ENCODE results near the gene ZBTB42. TPM values are rescaled to one million over a fixed set of nuclear protein-coding genes. Genes with fewer than 3 reads are reported as not detected.

The ZBTB42 gene
- total and polyA plus RNA-seq, 2 donors, result 2.1 to 3.2 TPM

DNA sequence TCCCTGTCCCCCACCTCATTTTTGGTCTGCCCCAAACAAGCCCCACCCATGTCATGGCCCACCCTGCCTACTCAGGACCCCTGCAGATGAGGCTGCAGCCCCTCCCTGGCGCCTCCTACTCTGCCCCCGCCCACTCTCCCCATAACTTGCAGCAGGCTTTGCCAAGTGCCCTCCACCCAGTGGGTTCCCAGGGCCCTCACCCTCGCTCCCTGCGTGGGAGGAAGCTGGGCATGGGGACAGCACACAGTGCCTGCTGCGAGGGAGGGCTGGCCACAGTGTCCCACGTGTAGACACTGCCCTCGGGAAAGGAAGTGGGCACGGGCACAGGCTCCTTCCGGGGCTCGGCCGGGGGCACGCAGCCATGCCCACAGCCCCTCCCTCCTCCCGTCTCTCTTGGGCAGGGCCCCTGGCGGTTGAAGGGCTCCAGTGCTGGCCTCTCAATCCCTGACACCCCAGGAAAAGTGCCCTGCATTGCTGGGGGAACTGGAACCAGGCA, 14.8 kb upstream of the ZBTB42 start:
- Histone ChIP-seq H3K9me3 (ENCODE audit: control insufficient read depth in 2 of 2, insufficient read depth in 1 of 2, low read length in 1 of 2) (no peaks in the 10 kb centered on the region), H3K36me3 (ENCODE audit: control insufficient read depth in 2 of 2, insufficient read depth in 2 of 2, low read length in 1 of 2) (peaks cover 10 to 77% of the 10 kb centered on the region in 2 donors), H3K27ac (ENCODE audit: low read depth in 1 of 2, low read length in 1 of 2) (no peak overlapping the region), H3K4me1 (ENCODE audit: control insufficient read depth in 2 of 2, insufficient read depth in 2 of 2, low read length in 2 of 2) (no peaks in the 10 kb centered on the region), H3K4me3 (ENCODE audit: low read length in 2 of 2) (no peak overlapping the region), H3K27me3 (ENCODE audit: control insufficient read depth in 2 of 2, insufficient read depth in 1 of 2, low read length in 1 of 2) (no peaks in the 10 kb centered on the region)
- no peak for DNase-seq (ENCODE audit: low read depth in 6 of 9, low spot score in 9 of 9)
- WGBS, result 43% methylated on average over 12 of the region's 14 CpGs

DNA sequence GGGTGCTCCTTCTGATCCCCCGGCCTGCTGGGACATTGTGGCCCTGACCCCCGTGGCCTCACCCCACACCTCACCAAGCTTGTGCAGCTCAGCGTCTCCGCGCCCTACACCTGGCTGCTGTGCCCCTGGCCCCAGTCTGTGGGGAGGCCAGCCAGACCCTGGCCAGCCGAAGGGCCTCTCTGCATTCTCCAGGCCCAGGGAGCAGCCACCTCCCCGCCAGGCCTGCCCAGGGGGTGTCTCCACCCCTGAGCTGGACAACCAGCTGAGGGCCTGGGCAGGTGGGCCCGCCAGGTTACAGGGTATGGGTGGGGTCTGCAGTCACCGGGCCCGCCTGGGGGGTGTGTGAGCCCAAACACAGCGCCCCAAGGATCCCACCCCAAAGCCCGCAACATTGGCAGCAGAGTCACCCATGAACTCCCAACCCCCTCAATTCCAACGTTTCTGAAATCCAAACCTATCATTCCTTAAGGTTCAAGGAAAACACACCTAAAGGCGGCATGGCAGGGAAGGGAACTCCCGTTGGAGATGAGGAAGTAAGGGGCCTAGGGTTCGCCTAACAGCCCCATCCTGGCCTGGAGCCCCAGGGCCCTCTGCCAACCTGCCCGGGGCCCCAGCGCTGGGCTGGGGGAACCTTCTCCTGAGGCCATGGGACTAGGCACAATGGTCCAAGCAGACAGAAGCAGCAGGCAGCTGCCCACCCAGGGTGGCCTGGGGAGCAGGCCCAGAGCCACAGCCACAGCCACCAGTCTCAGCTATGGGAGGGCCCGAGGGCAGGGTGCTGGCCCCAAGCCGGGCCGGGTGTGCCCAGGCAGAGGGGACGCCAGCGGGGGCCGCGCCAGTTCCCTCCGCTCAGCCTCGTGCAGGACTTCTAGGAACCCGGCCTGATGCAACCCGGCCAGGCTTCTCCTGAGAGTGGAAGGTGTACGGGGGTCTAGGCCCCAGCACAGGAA, 13.9 kb upstream of the ZBTB42 start:
- H3K4me3 ChIP-seq (ENCODE audit: low read length in 2 of 2), result no peak overlapping the region

DNA sequence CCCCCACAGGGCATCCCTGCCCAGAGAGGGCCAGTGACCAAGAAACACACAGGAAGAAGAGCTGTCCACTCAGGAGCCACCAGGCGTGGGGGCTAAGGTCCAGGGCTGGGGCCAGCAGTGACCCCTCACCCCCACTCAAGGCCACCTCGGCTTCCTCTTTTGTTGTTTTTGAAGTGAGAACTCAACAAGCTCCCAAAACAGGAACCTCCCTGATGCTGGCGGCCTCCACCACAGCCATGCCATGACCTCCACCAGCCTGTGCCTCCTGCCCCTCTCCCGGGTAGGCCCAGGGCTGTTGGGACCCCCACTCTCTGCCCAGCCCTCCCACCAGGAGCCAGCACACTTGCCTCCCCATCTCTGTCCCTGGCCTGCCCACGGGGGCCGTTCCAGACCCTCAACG, 13.2 kb upstream of the ZBTB42 start:
- no peak for DNase-seq (ENCODE audit: low read depth in 6 of 9, low spot score in 9 of 9)
- Histone ChIP-seq H3K4me1 (ENCODE audit: control insufficient read depth in 2 of 2, insufficient read depth in 2 of 2, low read length in 2 of 2) (no peaks in the 10 kb centered on the region), H3K27ac (ENCODE audit: low read depth in 1 of 2, low read length in 1 of 2) (no peak overlapping the region), H3K4me3 (ENCODE audit: low read length in 2 of 2) (no peak overlapping the region), H3K9me3 (ENCODE audit: control insufficient read depth in 2 of 2, insufficient read depth in 1 of 2, low read length in 1 of 2) (no peaks in the 10 kb centered on the region), H3K27me3 (ENCODE audit: control insufficient read depth in 2 of 2, insufficient read depth in 1 of 2, low read length in 1 of 2) (no peaks in the 10 kb centered on the region), H3K36me3 (ENCODE audit: control insufficient read depth in 2 of 2, insufficient read depth in 2 of 2, low read length in 1 of 2) (peaks cover 10 to 76% of the 10 kb centered on the region in 2 donors)
- 91% methylated on average over 7 of the region's 7 CpGs for WGBS

More for the DNA sequence above, 13.9 kb upstream of the ZBTB42 start:
- H3K9me3 ChIP-seq (ENCODE audit: control insufficient read depth in 2 of 2, insufficient read depth in 1 of 2, low read length in 1 of 2), result no peaks in the 10 kb centered on the region
- H3K4me1 ChIP-seq (ENCODE audit: control insufficient read depth in 2 of 2, insufficient read depth in 2 of 2, low read length in 2 of 2), result no peaks in the 10 kb centered on the region
- peaks cover 10 to 79% of the 10 kb centered on the region in 2 donors for H3K36me3 ChIP-seq (ENCODE audit: control insufficient read depth in 2 of 2, insufficient read depth in 2 of 2, low read length in 1 of 2)
- no peaks in the 10 kb centered on the region for H3K27me3 ChIP-seq (ENCODE audit: control insufficient read depth in 2 of 2, insufficient read depth in 1 of 2, low read length in 1 of 2)
- no peak overlapping the region for H3K27ac ChIP-seq (ENCODE audit: low read depth in 1 of 2, low read length in 1 of 2)
- 90% methylated on average over 30 of the region's 30 CpGs for WGBS
- DNase-seq (ENCODE audit: low read depth in 6 of 9, low spot score in 9 of 9), result no peak

DNA sequence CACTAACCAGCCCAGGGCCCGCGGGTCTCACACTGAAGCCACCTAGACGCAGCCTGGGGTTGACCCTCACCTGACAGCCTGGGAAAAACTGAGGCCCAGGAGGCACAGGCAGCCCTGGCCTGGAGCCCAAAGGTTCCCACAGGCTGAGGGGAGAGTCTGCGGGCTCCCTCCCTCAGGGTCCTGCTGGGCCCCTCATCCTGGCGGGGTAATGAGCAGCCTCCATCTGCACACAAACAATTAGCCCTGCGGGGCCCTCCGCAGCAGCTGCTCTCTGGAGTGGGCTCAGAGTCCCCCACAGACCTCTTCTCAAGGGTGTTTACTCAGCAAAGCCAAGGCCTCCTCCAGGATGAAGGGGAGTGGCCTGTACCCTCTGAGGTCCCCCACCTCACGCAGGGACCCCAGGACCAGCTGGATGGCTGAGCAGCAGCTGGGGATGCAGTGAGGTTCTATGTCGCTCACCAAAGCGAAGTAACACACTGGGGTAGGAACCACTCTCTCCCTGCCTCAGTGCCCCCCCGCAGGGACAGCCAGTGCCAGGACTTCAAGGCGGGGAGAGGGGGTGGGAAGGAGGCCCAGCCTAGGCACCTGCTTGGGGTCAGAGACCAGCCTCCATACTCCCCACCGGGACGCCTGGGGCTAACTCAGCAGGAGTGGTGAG, 12.6 kb upstream of the ZBTB42 start:
- H3K4me3 ChIP-seq (ENCODE audit: low read length in 2 of 2), result no peak overlapping the region
- 97% methylated on average over 14 of the region's 14 CpGs for WGBS
- H3K4me1 ChIP-seq (ENCODE audit: control insufficient read depth in 2 of 2, insufficient read depth in 2 of 2, low read length in 2 of 2), result peaks cover 0 to 4% of the 10 kb centered on the region in 2 donors

DNA sequence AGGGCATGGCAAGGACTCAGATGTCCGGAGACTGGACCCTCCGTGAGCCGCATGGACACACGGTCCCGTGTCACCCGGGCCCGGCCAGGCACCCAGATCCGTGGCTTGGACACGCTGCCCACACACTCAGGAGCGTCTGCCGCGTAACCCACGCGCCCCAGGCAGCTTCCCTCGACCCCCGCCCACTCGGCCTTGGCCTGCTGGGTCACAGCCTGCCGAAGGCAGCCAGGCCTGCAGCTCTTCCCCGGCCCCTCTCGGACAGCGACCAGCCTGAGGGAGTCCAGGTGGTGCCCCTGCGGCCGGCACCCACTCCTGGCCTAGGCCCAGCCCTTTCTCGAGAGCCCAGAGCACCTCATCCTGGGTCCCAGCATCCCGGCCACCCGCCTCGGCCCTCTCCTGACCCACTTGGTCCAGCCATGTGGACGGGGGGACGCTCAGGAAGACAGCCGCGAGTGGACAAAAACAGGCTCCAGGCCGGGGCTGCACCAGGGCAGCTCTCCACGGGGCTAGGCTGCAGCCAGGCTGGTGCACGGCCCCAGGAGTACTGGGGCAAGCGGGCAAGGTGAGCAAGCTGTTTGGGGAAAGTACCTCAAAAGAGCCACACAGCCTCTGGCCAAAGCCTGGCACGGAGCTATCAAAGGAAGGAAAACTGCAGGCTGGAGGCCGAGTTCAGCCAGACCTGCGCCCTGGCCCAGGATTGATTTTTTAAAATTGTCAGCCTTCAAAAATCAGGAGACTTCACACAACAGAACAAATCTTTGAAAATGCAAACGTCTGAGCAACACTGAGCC, 11.8 kb upstream of the ZBTB42 start:
- WGBS, result 95% methylated on average over 39 of the region's 39 CpGs
- Histone ChIP-seq H3K4me3 (ENCODE audit: low read length in 2 of 2) (no peak overlapping the region), H3K9me3 (ENCODE audit: control insufficient read depth in 2 of 2, insufficient read depth in 1 of 2, low read length in 1 of 2) (peaks cover 0 to 4% of the 10 kb centered on the region in 2 donors), H3K36me3 (ENCODE audit: control insufficient read depth in 2 of 2, insufficient read depth in 2 of 2, low read length in 1 of 2) (peaks cover 10 to 70% of the 10 kb centered on the region in 2 donors), H3K4me1 (ENCODE audit: control insufficient read depth in 2 of 2, insufficient read depth in 2 of 2, low read length in 2 of 2) (peaks cover 5 to 12% of the 10 kb centered on the region in 2 donors), H3K27ac (ENCODE audit: low read depth in 1 of 2, low read length in 1 of 2) (no peak overlapping the region), H3K27me3 (ENCODE audit: control insufficient read depth in 2 of 2, insufficient read depth in 1 of 2, low read length in 1 of 2) (no peaks in the 10 kb centered on the region)
- no peak for DNase-seq (ENCODE audit: low read depth in 6 of 9, low spot score in 9 of 9)

More for the DNA sequence above, 12.6 kb upstream of the ZBTB42 start:
- Histone ChIP-seq H3K9me3 (ENCODE audit: control insufficient read depth in 2 of 2, insufficient read depth in 1 of 2, low read length in 1 of 2) (no peaks in the 10 kb centered on the region), H3K36me3 (ENCODE audit: control insufficient read depth in 2 of 2, insufficient read depth in 2 of 2, low read length in 1 of 2) (peaks cover 10 to 76% of the 10 kb centered on the region in 2 donors), H3K27ac (ENCODE audit: low read depth in 1 of 2, low read length in 1 of 2) (no peak overlapping the region), H3K27me3 (ENCODE audit: control insufficient read depth in 2 of 2, insufficient read depth in 1 of 2, low read length in 1 of 2) (no peaks in the 10 kb centered on the region)
- no peak for DNase-seq (ENCODE audit: low read depth in 6 of 9, low spot score in 9 of 9)

DNA sequence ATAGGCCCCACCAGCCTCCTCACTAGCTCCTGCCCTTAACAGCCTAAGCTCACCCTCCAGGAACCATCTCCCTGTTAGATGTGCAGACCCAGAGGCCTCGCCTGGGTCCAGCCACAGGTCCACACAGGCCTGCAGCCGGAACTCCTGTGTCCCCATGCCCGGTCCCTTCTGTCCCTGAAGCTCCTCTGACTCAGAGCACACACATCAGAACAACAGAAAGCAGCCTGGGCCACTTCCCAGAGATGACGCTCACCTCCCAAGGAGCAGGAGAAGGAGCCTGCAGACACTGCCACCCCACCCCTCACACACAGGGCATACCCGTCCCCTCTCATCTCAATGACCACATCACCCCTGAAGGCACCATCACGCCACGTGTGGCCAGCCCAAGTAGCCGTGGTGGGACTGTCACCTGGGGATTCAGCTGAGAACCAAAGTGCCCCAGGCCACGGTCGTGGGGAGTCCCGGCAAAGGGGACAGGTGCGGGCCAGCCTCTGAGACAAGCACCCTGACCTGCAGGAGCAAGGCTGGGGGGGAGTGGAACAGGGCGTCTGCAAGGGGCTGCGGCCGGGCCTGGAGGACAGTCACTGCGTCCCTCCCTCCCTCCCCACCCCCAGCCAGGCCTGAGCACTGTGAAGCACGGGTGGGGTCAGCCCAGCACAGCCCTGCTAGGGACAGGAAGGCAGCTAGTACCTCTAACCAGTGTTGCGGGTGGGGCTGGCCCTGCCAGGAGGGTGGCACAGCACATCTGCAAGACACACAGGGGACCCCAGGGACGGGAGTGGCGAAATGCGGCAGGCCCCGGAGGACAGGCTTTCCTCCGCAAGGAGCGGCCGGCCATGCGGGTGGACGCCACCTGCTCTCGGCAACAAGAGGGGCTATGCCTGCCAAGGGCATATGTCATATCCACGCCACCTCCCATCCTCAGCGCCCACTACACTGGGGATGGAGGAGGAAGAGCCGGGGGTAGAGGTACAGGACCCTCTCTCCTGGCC, 10.9 kb upstream of the ZBTB42 start:
- no peak overlapping the region for H3K27ac ChIP-seq (ENCODE audit: low read depth in 1 of 2, low read length in 1 of 2)
- peaks cover 0 to 2% of the 10 kb centered on the region in 2 donors for H3K27me3 ChIP-seq (ENCODE audit: control insufficient read depth in 2 of 2, insufficient read depth in 1 of 2, low read length in 1 of 2)
- H3K9me3 ChIP-seq (ENCODE audit: control insufficient read depth in 2 of 2, insufficient read depth in 1 of 2, low read length in 1 of 2), result peaks cover 0 to 4% of the 10 kb centered on the region in 2 donors
- H3K36me3 ChIP-seq (ENCODE audit: control insufficient read depth in 2 of 2, insufficient read depth in 2 of 2, low read length in 1 of 2), result peaks cover 10 to 61% of the 10 kb centered on the region in 2 donors
- no peak overlapping the region for H3K4me3 ChIP-seq (ENCODE audit: low read length in 2 of 2)
- 94% methylated on average over 31 of the region's 31 CpGs for WGBS
- no peak for DNase-seq (ENCODE audit: low read depth in 6 of 9, low spot score in 9 of 9)
- H3K4me1 ChIP-seq (ENCODE audit: control insufficient read depth in 2 of 2, insufficient read depth in 2 of 2, low read length in 2 of 2), result peaks cover 11 to 18% of the 10 kb centered on the region in 2 donors

DNA sequence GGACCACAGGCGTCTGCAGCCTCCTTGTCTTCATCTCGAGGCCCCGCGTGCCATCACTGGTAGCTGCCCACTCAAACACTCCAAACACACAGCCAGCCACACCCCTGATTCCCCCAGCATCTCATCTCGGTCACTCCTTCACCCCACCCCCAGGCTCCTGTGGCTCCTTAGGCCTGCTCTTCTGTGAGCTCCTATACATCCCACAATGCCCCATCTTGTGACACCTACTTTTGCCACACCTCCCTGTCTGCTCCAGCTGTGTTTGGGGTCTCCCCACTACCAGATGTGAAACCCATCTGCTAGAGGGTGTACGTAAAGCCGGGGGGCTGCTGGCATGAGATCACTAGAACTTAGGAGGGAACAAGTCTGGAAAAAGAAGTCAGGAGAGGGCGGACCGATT, 9.5 kb upstream of the ZBTB42 start:
- H3K4me3 ChIP-seq (ENCODE audit: low read length in 2 of 2), result no peak overlapping the region
- H3K4me1 ChIP-seq (ENCODE audit: control insufficient read depth in 2 of 2, insufficient read depth in 2 of 2, low read length in 2 of 2), result peaks cover 17 to 25% of the 10 kb centered on the region in 2 donors
- H3K27ac ChIP-seq (ENCODE audit: low read depth in 1 of 2, low read length in 1 of 2), result no peak overlapping the region
- no peak for DNase-seq (ENCODE audit: low read depth in 6 of 9, low spot score in 9 of 9)
- H3K36me3 ChIP-seq (ENCODE audit: control insufficient read depth in 2 of 2, insufficient read depth in 2 of 2, low read length in 1 of 2), result peaks cover 10 to 48% of the 10 kb centered on the region in 2 donors
- peaks cover 0 to 4% of the 10 kb centered on the region in 2 donors for H3K9me3 ChIP-seq (ENCODE audit: control insufficient read depth in 2 of 2, insufficient read depth in 1 of 2, low read length in 1 of 2)
- H3K27me3 ChIP-seq (ENCODE audit: control insufficient read depth in 2 of 2, insufficient read depth in 1 of 2, low read length in 1 of 2), result peaks cover 0 to 9% of the 10 kb centered on the region in 2 donors
- 98% methylated on average over 9 of the region's 9 CpGs for WGBS
